ENCODE measurements around the gene DCHS1.

DNA sequence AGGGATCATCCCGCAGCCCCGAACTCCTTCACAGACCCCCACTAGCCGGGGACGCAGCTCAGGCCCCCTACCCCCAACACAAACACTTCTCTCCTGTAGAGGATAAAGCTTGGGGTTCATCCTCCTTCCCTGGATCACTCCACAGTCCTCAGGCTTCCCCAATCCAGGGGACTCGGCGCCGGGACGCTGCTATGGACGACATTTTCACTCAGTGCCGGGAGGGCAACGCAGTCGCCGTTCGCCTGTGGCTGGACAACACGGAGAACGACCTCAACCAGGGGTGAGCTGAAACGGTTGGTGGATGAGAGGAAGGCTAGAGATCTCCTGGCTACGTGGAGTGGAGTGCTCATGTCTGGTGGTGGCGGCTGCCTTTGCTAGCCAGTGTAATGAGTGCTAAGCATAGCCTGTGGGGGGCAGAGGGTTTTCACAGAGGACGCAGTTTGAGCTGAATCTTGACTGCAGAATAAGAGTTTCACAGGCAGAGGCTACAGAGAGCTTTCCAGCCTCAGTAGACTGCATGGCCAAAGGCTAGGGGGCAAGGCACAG is 51.5 kb downstream of the DCHS1 start:
- TF ChIP-seq, protein P1, sequence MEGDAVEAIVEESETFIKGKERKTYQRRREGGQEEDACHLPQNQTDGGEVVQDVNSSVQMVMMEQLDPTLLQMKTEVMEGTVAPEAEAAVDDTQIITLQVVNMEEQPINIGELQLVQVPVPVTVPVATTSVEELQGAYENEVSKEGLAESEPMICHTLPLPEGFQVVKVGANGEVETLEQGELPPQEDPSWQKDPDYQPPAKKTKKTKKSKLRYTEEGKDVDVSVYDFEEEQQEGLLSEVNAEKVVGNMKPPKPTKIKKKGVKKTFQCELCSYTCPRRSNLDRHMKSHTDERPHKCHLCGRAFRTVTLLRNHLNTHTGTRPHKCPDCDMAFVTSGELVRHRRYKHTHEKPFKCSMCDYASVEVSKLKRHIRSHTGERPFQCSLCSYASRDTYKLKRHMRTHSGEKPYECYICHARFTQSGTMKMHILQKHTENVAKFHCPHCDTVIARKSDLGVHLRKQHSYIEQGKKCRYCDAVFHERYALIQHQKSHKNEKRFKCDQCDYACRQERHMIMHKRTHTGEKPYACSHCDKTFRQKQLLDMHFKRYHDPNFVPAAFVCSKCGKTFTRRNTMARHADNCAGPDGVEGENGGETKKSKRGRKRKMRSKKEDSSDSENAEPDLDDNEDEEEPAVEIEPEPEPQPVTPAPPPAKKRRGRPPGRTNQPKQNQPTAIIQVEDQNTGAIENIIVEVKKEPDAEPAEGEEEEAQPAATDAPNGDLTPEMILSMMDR (IDR thresholded peaks at IDR 0.05): no peak
- no peak for TF ChIP-seq EP300 (IDR thresholded peaks at IDR 0.05)
- no peak for TF ChIP-seq POLR2A (IDR thresholded peaks at IDR 0.05)

All from ovary (tissue), 3 donors.